Measurements from ENCODE around the gene RAB22A.
"Not testable (repeated sequence)": the region's sequence is repeated elsewhere in the genome, so short reads cannot be mapped to it uniquely, and the experiment has no call there.

The RAB22A gene

GRCh38 chr20:58366866-58367265 is 57.4 kb downstream of the RAB22A start:
- Histone ChIP-seq H3K9ac (no peak overlapping the region), H3K27ac (no peak overlapping the region), H3K4me3 (no peak overlapping the region), H3K27me3 (no peaks in the 10 kb centered on the region), H3K4me1 (peaks cover 0 to under 1% (median 0%) of the 10 kb centered on the region in 10 experiments; a peak in 2 of 20 replicates), H3K4me2 (no peak overlapping the region), H3K36me3 (peaks cover 10 to 72% (median 28%) of the 10 kb centered on the region in 11 experiments; a peak in 20 of 22 replicates), H4K20me1 (peaks cover 0 to 6% (median under 1%) of the 10 kb centered on the region in 11 experiments; a peak in 7 of 22 replicates), H3K9me3 (replicated peaks in 1 of 11) (no peaks in the 10 kb centered on the region)
- no peak for TF ChIP-seq Cebpa-rat (IDR thresholded peaks at IDR 0.05)

GRCh38 chr20:58372806-58373205 is 63.3 kb downstream of the RAB22A start:
- Histone ChIP-seq H3K27me3 (no peaks in the 10 kb centered on the region), H3K4me1 (peaks cover 0 to 10% (median 7%) of the 10 kb centered on the region in 10 experiments; a peak in 6 of 20 replicates), H3K36me3 (peaks cover 0 to 13% (median 0%) of the 10 kb centered on the region in 11 experiments; a peak in 4 of 22 replicates), H3K27ac (no peak overlapping the region), H3K9ac (no peak overlapping the region), H3K4me2 (no peak overlapping the region), H3K9me3 (replicated peaks in 1 of 11) (no peaks in the 10 kb centered on the region), H4K20me1 (no peaks in the 10 kb centered on the region), H3K4me3 (no peak overlapping the region)
- TF ChIP-seq Cebpa-rat (IDR thresholded peaks at IDR 0.05): no peak

- not testable (repeated sequence) for H4K20me1 ChIP-seq; H3K4me2 ChIP-seq; H3K27ac ChIP-seq; H3K9me3 ChIP-seq (replicated peaks in 1 of 11); H3K4me3 ChIP-seq; H3K36me3 ChIP-seq; H3K27me3 ChIP-seq; H3K9ac ChIP-seq
- H3K4me1 ChIP-seq: peaks cover 0 to 13% (median 8%) of the 10 kb centered on the region in 10 experiments; a peak in 6 of 20 replicates
Measured at GRCh38 chr20:58373296-58373695, 63.8 kb downstream of the RAB22A start.

- H3K4me1 ChIP-seq: peaks cover 0 to 13% (median 8%) of the 10 kb centered on the region in 10 experiments; a peak in 6 of 20 replicates
- TF ChIP-seq Cebpa-rat (IDR thresholded peaks at IDR 0.05): no peak
- H3K4me3 ChIP-seq: no peak overlapping the region
- H3K9me3 ChIP-seq (replicated peaks in 1 of 11): no peaks in the 10 kb centered on the region
- no peaks in the 10 kb centered on the region for H4K20me1 ChIP-seq
- H3K36me3 ChIP-seq: no peaks in the 10 kb centered on the region
- peak overlapping the region in 4 of 11 experiments; percentile 15 to 32 (median 16); a peak in 3 of 22 replicates for H3K4me2 ChIP-seq
- H3K27me3 ChIP-seq: no peaks in the 10 kb centered on the region
- no peak overlapping the region for H3K27ac ChIP-seq
- H3K9ac ChIP-seq: no peak overlapping the region
Measured at GRCh38 chr20:58374027-58374850, 64.7 kb downstream of the RAB22A start.

- Histone ChIP-seq H3K4me3 (no peak overlapping the region), H3K4me2 (peak overlapping the region in 3 of 11 experiments; percentile 18 to 32 (median 21); a peak in 1 of 22 replicates), H3K36me3 (no peaks in the 10 kb centered on the region), H4K20me1 (no peaks in the 10 kb centered on the region), H3K9ac (no peak overlapping the region), H3K27me3 (no peaks in the 10 kb centered on the region), H3K4me1 (peaks cover 0 to 13% (median 8%) of the 10 kb centered on the region in 10 experiments; a peak in 6 of 20 replicates), H3K27ac (no peak overlapping the region), H3K9me3 (replicated peaks in 1 of 11) (peaks cover 0 to 2% (median 0%) of the 10 kb centered on the region in 11 experiments; a peak in 1 of 22 replicates)
- TF ChIP-seq Cebpa-rat (IDR thresholded peaks at IDR 0.05): no peak
Measured at GRCh38 chr20:58374906-58375758, 65.6 kb downstream of the RAB22A start.

GRCh38 chr20:58375759-58376352 is 66.3 kb downstream of the RAB22A start:
- Histone ChIP-seq H3K4me3 (no peak overlapping the region), H3K9ac (no peak overlapping the region), H4K20me1 (no peaks in the 10 kb centered on the region), H3K27me3 (no peaks in the 10 kb centered on the region), H3K4me2 (no peak overlapping the region), H3K9me3 (replicated peaks in 1 of 11) (peaks cover 3 to 8% (median 5%) of the 10 kb centered on the region in 11 experiments), H3K27ac (no peak overlapping the region), H3K36me3 (no peaks in the 10 kb centered on the region), H3K4me1 (peaks cover 0 to 13% (median 8%) of the 10 kb centered on the region in 10 experiments; a peak in 6 of 20 replicates)
- TF ChIP-seq Cebpa-rat (IDR thresholded peaks at IDR 0.05): no peak

GRCh38 chr20:58377017-58377416 is 67.5 kb downstream of the RAB22A start:
- Histone ChIP-seq H3K27ac (no peak overlapping the region), H3K27me3 (no peaks in the 10 kb centered on the region), H3K9me3 (replicated peaks in 1 of 11) (peaks cover 15 to 20% (median 17%) of the 10 kb centered on the region in 11 experiments), H3K36me3 (no peaks in the 10 kb centered on the region), H3K4me1 (peaks cover 0 to 13% (median 8%) of the 10 kb centered on the region in 10 experiments; a peak in 6 of 20 replicates), H3K4me2 (no peak overlapping the region), H3K9ac (no peak overlapping the region), H3K4me3 (no peak overlapping the region), H4K20me1 (no peaks in the 10 kb centered on the region)
- no peak for TF ChIP-seq Cebpa-rat (IDR thresholded peaks at IDR 0.05)

- Histone ChIP-seq H3K36me3 (no peaks in the 10 kb centered on the region), H3K4me3 (no peak overlapping the region), H3K4me2 (peak overlapping the region in 2 of 11 experiments; percentile 3 to 21; a peak in 2 of 22 replicates), H3K27ac (no peak overlapping the region), H4K20me1 (no peaks in the 10 kb centered on the region), H3K9ac (no peak overlapping the region), H3K27me3 (no peaks in the 10 kb centered on the region), H3K9me3 (replicated peaks in 1 of 11) (peaks cover 22 to 28% (median 25%) of the 10 kb centered on the region in 11 experiments), H3K4me1 (peaks cover 0 to 13% (median 8%) of the 10 kb centered on the region in 10 experiments; a peak in 6 of 20 replicates)
- TF ChIP-seq Cebpa-rat (IDR thresholded peaks at IDR 0.05): no peak
Measured at GRCh38 chr20:58377766-58378401, 68.4 kb downstream of the RAB22A start.

All from BLaER1 treated with 17β-estradiol and CSF1 and Interleukin-3, amounts not matched to agents 10 nM and 100 nM (cell line).